HEK293T (cell line): ENCODE measurements around the gene SEC61A1.

Experiments used
- CTCF ChIA-PET: fragments of 350-600 bp; formaldehyde crosslinking; extraction: SDS; loops from one replicate; lab custom pipeline; 2021; ENCODE audit warnings: antibody characterized with exemption, inconsistent platforms; lab: Yijun Ruan, JAX
- POLR2A ChIA-PET: fragments of 350-600 bp; formaldehyde crosslinking; extraction: SDS; loops from one replicate; lab custom pipeline; 2020; ENCODE audit warnings: antibody characterized with exemption, inconsistent platforms; lab: Yijun Ruan, JAX
- DNase-seq: peaks from one replicate; pipeline ENCODE4 v3.0.0; 2012; ENCODE audit warnings: mixed read lengths; ENCODE audit errors: extremely low spot score
- ARNT ChIP-seq: fragments of 450-650 bp; IDR thresholded peaks from 2 replicates; pipeline ENCODE4 v1.6.1; 2017; ENCODE audit warnings: mild to moderate bottlenecking
- BHLHE40 ChIP-seq: fragments of 450-650 bp; IDR thresholded peaks from 2 replicates; pipeline ENCODE4 v1.6.1; 2016; ENCODE audit warnings: mild to moderate bottlenecking, moderate library complexity, borderline replicate concordance
- CTBP1 ChIP-seq: fragments of 450-650 bp; IDR thresholded peaks from 2 replicates; pipeline ENCODE4 v1.6.1; 2016; ENCODE audit warnings: borderline replicate concordance
- ELF4 ChIP-seq: fragments of 450-650 bp; IDR thresholded peaks from 2 replicates; pipeline ENCODE4 v1.6.1; 2017; ENCODE audit warnings: antibody characterized with exemption
- FOXA1 ChIP-seq: fragments of 450-650 bp; IDR thresholded peaks from 2 replicates; pipeline ENCODE4 v1.6.1; 2016; ENCODE audit warnings: mild to moderate bottlenecking
- FOXK2 ChIP-seq: fragments of 450-650 bp; IDR thresholded peaks from 2 replicates; pipeline ENCODE4 v1.6.1; 2016; ENCODE audit warnings: mild to moderate bottlenecking
- FOXM1 ChIP-seq: fragments of 450-650 bp; IDR thresholded peaks from 2 replicates; pipeline ENCODE4 v1.6.1; 2017; ENCODE audit warnings: mild to moderate bottlenecking, borderline replicate concordance
- HDGF ChIP-seq: fragments of 450-650 bp; IDR thresholded peaks from 2 replicates; pipeline ENCODE4 v1.6.1; 2017; ENCODE audit warnings: antibody characterized with exemption, borderline replicate concordance
- L3MBTL2 ChIP-seq: fragments of 450-650 bp; conservative IDR thresholded peaks from 2 replicates; pipeline ENCODE4 v1.6.1; 2016; ENCODE audit warnings: mild to moderate bottlenecking
- LEF1 ChIP-seq: fragments of 450-650 bp; IDR thresholded peaks from 2 replicates; pipeline ENCODE4 v1.6.1; 2017; ENCODE audit warnings: mild to moderate bottlenecking, borderline replicate concordance
- NFRKB ChIP-seq: fragments of 450-650 bp; IDR thresholded peaks from 2 replicates; pipeline ENCODE4 v1.6.1; 2016; ENCODE audit warnings: mild to moderate bottlenecking, moderate library complexity
- PKNOX1 ChIP-seq: fragments of 450-650 bp; IDR thresholded peaks from 2 replicates; pipeline ENCODE4 v1.6.1; 2016
- SP1 ChIP-seq: fragments of 450-650 bp; IDR thresholded peaks from 2 replicates; pipeline ENCODE4 v1.6.1; 2017
- SUZ12 ChIP-seq: fragments of 450-650 bp; IDR thresholded peaks from 2 replicates; pipeline ENCODE4 v1.6.1; 2016; ENCODE audit warnings: mild to moderate bottlenecking
- TARDBP ChIP-seq: fragments of 450-650 bp; IDR thresholded peaks from 2 replicates; pipeline ENCODE4 v1.6.1; 2016
- ZNF384 ChIP-seq: fragments of 450-650 bp; IDR thresholded peaks from 2 replicates; pipeline ENCODE4 v1.6.1; 2016

Gene SEC61A1

GRCh38 chr3:128060473-128061381 is 8.5 kb downstream of the SEC61A1 start:
- ChIA-PET POLR2A (no interaction called here), CTCF (no interaction called here)
- no peak for DNase-seq
- TF ChIP-seq ELF4: no peak
- TF ChIP-seq NFRKB: no peak
- TF ChIP-seq TARDBP: no peak
- no peak for TF ChIP-seq HDGF
- no peak for TF ChIP-seq FOXK2
- no peak for TF ChIP-seq ZNF384
- TF ChIP-seq FOXM1: no peak
- no peak for TF ChIP-seq ARNT
- no peak for TF ChIP-seq SP1
- no peak for TF ChIP-seq L3MBTL2
- TF ChIP-seq BHLHE40: no peak
- TF ChIP-seq FOXA1: no peak
- no peak for TF ChIP-seq SUZ12
- no peak for TF ChIP-seq LEF1
- no peak for TF ChIP-seq CTBP1
- no peak for TF ChIP-seq PKNOX1

- ChIA-PET POLR2A (no interaction called here), CTCF (no interaction called here)
- TF ChIP-seq BHLHE40 (no peak), CTBP1 (no peak), LEF1 (no peak), FOXM1 (no peak), PKNOX1 (no peak), ZNF384 (no peak), FOXK2 (no peak), HDGF (no peak)
- DNase-seq: no peak
These were observed 10.0 kb downstream of the SEC61A1 start for GRCh38 chr3:128062033-128062745.

- TF ChIP-seq BHLHE40 (no peak), CTBP1 (no peak), ELF4 (no peak), FOXA1 (no peak), FOXK2 (no peak), HDGF (no peak), ARNT (no peak), TARDBP (no peak), L3MBTL2 (no peak), ZNF384 (no peak), PKNOX1 (no peak), SP1 (no peak), FOXM1 (no peak), LEF1 (no peak), NFRKB (no peak), SUZ12 (no peak)
- POLR2A ChIA-PET: no interaction called here
- CTCF ChIA-PET: no interaction called here
- no peak for DNase-seq
These were observed 11.6 kb downstream of the SEC61A1 start for GRCh38 chr3:128063865-128064264.

- POLR2A ChIA-PET: interaction anchor here (1.1 to 1.8 kb wide), 2 partner anchors 9 to 13 kb away, joined by 4 to 9 read pairs; partner anchors contain the start of gene SEC61A1
- CTCF ChIA-PET: no interaction called here
- no peak for TF ChIP-seq SUZ12
- no peak for TF ChIP-seq CTBP1
- TF ChIP-seq FOXK2: no peak
- no peak for TF ChIP-seq TARDBP
- TF ChIP-seq LEF1: no peak
- TF ChIP-seq BHLHE40: no peak
- TF ChIP-seq ARNT: no peak
- no peak for TF ChIP-seq HDGF
- TF ChIP-seq L3MBTL2: no peak
- TF ChIP-seq SP1: no peak
- no peak for TF ChIP-seq NFRKB
- TF ChIP-seq ELF4: no peak
- TF ChIP-seq FOXM1: no peak
- no peak for TF ChIP-seq ZNF384
- no peak for TF ChIP-seq FOXA1
- no peak for TF ChIP-seq PKNOX1
- no peak for DNase-seq
These were observed 12.7 kb downstream of the SEC61A1 start for GRCh38 chr3:128064962-128065361.
